ENCODE data around the gene ABI3BP. TPM values are rescaled to one million over a fixed set of nuclear protein-coding genes. Genes with fewer than 3 reads are reported as not detected.
"Not testable (repeated sequence)": the region's sequence is repeated elsewhere in the genome, so short reads cannot be mapped to it uniquely, and the experiment has no call there.

The ABI3BP gene
- total RNA-seq, 4 donors from 2014 or later = 37.4 to 155 (median 112) TPM

GRCh38 chr3:100953103-100953502, 40.1 kb downstream of the ABI3BP start:
- TF ChIP-seq CTCF (IDR thresholded peaks at IDR 0.05) = no peak
- DNase-seq (ENCODE audit: low spot score) (no peak), ATAC-seq (ENCODE audit: low FRiP score) (no peak)

DNA sequence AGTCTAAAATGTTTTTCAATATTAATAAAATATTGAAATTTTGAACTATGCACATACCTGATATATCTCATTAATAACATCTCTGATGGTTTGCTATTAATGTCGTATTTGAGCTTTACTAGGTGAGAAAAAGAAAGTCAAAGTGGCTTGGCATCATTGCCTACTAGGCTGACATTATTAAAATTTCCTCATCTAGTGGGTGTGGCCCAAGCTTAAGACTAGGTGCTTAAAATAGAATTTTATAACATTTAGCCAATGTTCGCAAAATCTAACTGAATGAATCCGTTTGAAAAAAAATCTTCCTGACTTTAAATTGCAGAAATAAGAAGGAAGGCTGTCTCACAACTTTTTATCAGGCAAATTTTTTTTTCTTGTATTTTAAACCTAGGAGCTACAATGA, 46.1 kb downstream of the ABI3BP start:
- ATAC-seq (ENCODE audit: low FRiP score) (no peak), DNase-seq (ENCODE audit: low spot score) (no peak)
- no peak for TF ChIP-seq CTCF (IDR thresholded peaks at IDR 0.05)

DNA sequence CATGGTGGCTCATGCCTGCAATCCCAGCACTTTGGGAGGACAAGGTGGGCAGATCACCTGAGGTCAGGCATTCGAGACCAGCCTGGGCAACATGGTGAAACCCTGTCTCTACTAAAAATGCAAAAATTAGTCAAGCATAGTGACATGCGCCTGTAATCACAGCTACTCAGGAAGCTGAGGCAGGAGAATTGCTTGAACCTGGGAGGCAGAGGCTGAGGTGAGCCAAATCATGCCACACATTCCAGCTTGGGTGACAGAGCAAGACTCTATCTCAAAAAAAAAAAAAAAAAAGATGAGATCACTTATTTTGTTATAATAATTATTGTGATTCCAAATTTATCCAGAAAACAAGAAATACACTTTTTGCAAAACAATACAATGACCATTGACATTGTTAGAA, 47.1 kb downstream of the ABI3BP start:
- not testable (repeated sequence) for DNase-seq (ENCODE audit: low spot score)

DNA sequence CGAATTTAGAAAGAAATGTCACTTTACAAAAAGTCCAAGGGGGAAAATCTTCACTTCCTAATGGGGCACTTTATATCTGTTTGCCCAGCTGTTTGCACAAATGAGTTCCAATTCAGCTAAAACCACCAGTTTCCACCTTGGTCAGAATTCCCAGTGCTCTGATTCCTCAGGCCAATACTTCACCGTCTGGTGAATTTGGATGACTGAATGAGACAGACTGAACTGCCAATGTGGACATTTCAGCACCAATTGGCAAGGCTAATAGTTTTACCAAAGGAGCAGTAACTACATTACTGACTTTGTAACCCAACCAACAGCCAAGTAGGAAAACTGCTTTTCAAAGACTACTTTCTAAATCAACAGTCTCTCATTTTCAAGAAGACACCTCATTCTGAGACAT, 51.8 kb downstream of the ABI3BP start:
- DNase-seq (ENCODE audit: low spot score) (no peak), ATAC-seq (ENCODE audit: low FRiP score) (no peak)
- TF ChIP-seq CTCF (IDR thresholded peaks at IDR 0.05) = no peak

More for the DNA sequence above, 47.1 kb downstream of the ABI3BP start:
- ATAC-seq (ENCODE audit: low FRiP score) = not testable (repeated sequence)

GRCh38 chr3:100941041-100941440, 52.2 kb downstream of the ABI3BP start:
- DNase-seq (ENCODE audit: low spot score) (no peak), ATAC-seq (ENCODE audit: low FRiP score) (no peak)
- no peak for TF ChIP-seq CTCF (IDR thresholded peaks at IDR 0.05)

DNA sequence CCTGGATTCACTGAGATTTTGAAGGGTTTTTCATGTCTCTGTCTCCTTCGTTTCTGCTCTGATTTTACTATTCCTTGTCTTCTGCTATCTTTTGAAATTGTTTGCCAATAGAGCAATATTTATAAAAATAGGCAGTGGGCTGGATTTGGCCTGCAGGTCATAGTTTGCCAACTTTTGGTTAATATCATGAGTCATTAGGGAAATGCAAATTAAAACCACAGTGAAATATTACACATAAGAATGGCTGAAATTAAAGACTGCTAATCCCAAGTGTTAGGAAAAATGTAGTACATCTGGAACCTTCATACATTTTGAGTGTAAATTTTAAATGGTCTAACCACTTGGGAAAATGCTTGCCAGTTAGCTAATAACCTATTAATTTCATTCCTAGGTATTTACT, 56.3 kb downstream of the ABI3BP start:
- no peak for TF ChIP-seq CTCF (IDR thresholded peaks at IDR 0.05)
- ATAC-seq (ENCODE audit: low FRiP score) = no peak
- DNase-seq (ENCODE audit: low spot score) = no peak

DNA sequence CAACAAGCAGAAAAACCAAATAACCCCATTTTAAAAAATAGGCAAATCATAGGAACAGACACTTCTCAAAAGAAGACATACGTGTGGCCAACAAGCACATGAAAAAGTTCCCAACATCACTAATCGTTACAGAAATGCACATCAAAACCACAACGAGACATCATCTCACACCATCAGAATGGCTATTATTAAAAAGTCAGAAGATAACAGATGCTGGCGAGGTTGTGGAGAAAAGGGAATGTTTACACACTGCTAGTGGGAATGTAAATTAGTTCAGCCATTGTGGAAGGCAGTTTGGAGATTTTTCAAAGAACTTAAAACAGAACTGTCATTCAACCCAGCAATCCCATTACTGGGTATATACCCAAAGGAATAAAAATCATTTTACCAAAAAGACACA, 60.7 kb downstream of the ABI3BP start:
- DNase-seq (ENCODE audit: low spot score) (no peak), ATAC-seq (ENCODE audit: low FRiP score) (no peak)
- TF ChIP-seq CTCF (IDR thresholded peaks at IDR 0.05) = no peak
